MCF 10A (cell line): ENCODE results near the gene NFATC1. TPM values are rescaled to one million over a fixed set of nuclear protein-coding genes. Genes with fewer than 3 reads are reported as not detected.

Experiments
- BruUV-seq: library from RNA; stranded (reverse); fragments of 400-500 nt; replicated peaks from 2 replicates; lab custom pipeline; 2021; lab: Mats Ljungman, UMichigan
- CTCF ChIA-PET: fragments of 300-600 bp; sonication (Branson Sonifier 250); formaldehyde crosslinking; extraction: SDS; loops from one replicate; lab custom pipeline; 2021; ENCODE audit warnings: antibody characterized with exemption, inconsistent platforms; lab: Yijun Ruan, JAX
- POLR2A ChIA-PET: fragments of 300-600, 350-650 bp; sonication (Branson Sonifier 250); formaldehyde crosslinking; extraction: SDS; loops from one replicate; lab custom pipeline; 2020; ENCODE audit warnings: antibody characterized with exemption, inconsistent platforms; lab: Yijun Ruan, JAX
- DNase-seq: peaks from one replicate; pipeline ENCODE4 v3.0.0-alpha.2; 2018; ENCODE audit not compliant: unreplicated experiment
- H3K27ac Mint-ChIP-seq: one replicate; pipeline ENCODE4 v1.8.0; 2022; ENCODE audit warnings: mild to moderate bottlenecking, low read depth, mixed read lengths; ENCODE audit not compliant: unreplicated experiment
- H3K27me3 Mint-ChIP-seq: one replicate; pipeline ENCODE4 v1.8.0; 2022; ENCODE audit warnings: mixed read lengths; ENCODE audit not compliant: insufficient read depth, unreplicated experiment
- H3K36me3 Mint-ChIP-seq: one replicate; pipeline ENCODE4 v1.8.0; 2022; ENCODE audit warnings: mild to moderate bottlenecking, moderate library complexity, mixed read lengths; ENCODE audit not compliant: insufficient read depth, unreplicated experiment
- H3K4me1 Mint-ChIP-seq: one replicate; pipeline ENCODE4 v1.8.0; 2022; ENCODE audit warnings: mixed read lengths; ENCODE audit not compliant: insufficient read depth, unreplicated experiment
- H3K4me3 Mint-ChIP-seq: one replicate; pipeline ENCODE4 v1.8.0; 2022; ENCODE audit warnings: mild to moderate bottlenecking, moderate library complexity, mixed read lengths; ENCODE audit not compliant: unreplicated experiment
- H3K9me3 Mint-ChIP-seq: one replicate; pipeline ENCODE4 v1.8.0; 2022; ENCODE audit warnings: mixed read lengths; ENCODE audit not compliant: unreplicated experiment
- intact Hi-C: fragments of 100-400 bp; cut with micrococcal nuclease; formaldehyde crosslinking; loops from 2 replicates; pipeline ENCODE4 v1.14.1; 2022
- total RNA-seq: library from RNA; stranded (reverse); gene quantifications from 2 replicates; pipeline ENCODE4 v1.2.3, GENCODE V29; 2022
- TF ChIP-seq, protein P1 (sequence below): fragments of 200-600 bp; IDR thresholded peaks from one replicate; pipeline ENCODE4 v1.8.0; 2022; ENCODE audit warnings: antibody characterized with exemption, mild to moderate bottlenecking; ENCODE audit not compliant: unreplicated experiment

The NFATC1 gene
- total RNA-seq, 1 experiment from 2014 or later: 2.0 TPM

DNA sequence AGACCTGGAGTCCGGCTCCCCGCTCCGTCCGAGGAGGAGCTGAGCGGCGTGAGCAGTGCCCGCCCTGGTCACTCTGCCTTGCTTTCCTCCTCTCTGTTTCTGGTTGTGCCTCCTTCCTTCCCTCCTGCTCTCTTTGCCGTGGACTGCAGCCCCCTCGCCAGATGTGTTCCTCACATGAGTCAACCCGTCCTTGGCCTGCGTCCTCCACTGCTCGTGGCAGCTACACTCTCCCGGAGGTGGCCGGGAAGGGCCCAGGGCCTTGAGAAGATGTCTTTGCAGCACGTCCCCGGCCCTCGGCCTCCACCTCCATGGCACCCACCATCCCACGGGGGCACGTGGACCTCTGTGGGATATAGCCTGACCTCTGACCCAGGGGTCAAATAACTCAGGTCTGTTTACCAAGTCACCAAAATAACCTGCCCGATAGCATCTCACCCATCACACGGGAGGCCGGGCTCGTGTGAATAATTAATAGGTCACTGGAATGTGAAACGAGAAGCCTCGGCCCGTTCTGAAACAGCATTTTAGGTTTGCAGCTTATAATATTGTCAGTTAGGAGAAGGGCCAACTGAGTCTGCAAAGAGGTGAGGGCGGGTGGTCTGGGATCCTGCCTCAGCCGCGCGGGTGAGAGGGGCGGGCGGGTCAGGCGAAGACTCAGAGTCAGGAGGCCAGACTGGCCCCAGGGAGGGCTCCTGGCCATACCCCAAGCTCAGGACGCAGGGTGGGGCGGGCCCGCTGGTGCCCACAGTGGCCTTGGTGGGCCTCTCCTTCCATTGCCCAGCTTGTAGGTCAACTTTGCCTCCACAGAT, 42.6 kb downstream of the NFATC1 start:
- BruUV-seq: no TSS peak
- TF ChIP-seq, protein P1, sequence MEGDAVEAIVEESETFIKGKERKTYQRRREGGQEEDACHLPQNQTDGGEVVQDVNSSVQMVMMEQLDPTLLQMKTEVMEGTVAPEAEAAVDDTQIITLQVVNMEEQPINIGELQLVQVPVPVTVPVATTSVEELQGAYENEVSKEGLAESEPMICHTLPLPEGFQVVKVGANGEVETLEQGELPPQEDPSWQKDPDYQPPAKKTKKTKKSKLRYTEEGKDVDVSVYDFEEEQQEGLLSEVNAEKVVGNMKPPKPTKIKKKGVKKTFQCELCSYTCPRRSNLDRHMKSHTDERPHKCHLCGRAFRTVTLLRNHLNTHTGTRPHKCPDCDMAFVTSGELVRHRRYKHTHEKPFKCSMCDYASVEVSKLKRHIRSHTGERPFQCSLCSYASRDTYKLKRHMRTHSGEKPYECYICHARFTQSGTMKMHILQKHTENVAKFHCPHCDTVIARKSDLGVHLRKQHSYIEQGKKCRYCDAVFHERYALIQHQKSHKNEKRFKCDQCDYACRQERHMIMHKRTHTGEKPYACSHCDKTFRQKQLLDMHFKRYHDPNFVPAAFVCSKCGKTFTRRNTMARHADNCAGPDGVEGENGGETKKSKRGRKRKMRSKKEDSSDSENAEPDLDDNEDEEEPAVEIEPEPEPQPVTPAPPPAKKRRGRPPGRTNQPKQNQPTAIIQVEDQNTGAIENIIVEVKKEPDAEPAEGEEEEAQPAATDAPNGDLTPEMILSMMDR: no peak
- no peaks in the 10 kb centered on the region for H3K27me3 Mint-ChIP-seq
- CTCF ChIA-PET: no interaction called here
- no peak overlapping the region for H3K4me3 Mint-ChIP-seq
- no peak overlapping the region for H3K27ac Mint-ChIP-seq
- intact Hi-C loops: no loop called here
- POLR2A ChIA-PET: no interaction called here
- DNase-seq: no peak
- no peaks in the 10 kb centered on the region for H3K4me1 Mint-ChIP-seq
- H3K9me3 Mint-ChIP-seq: no peaks in the 10 kb centered on the region
- H3K36me3 Mint-ChIP-seq: no peaks in the 10 kb centered on the region

DNA sequence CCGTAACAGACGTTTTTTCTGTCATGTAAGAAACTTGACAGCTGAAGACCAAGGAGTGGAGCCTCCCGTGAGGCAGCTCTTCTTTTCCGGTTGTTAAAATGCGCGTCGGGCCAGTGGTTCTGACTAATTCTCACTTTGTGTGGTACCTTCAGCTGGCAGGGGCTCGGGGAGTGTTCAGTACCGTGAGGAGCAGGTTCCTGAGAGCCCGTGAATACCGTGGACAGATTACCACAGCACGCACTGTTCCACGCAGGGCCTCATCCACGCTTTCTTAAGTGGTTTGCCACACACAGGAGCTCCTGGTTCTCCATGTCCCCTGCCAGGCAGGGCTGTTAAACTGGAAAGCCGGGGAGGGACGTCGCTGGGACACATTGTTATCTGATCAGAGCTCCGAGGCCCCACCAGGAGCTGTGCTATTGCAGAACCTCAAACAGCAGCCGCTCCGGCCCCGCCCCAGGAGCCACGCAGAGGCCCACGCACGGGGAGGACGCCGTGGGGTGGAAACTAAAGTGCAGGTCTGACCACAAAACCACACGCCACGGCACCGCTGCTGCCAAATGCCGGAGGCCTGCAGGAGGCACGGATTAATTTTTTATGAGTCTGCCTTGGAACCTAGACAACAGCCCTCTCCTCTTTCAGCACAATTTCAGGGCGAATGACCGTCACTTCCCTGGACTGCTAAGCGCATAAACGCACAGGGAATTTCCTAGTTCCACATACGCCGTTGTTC, 43.3 kb downstream of the NFATC1 start:
- Mint-ChIP-seq H3K36me3 (no peaks in the 10 kb centered on the region), H3K27me3 (no peaks in the 10 kb centered on the region), H3K4me1 (no peaks in the 10 kb centered on the region), H3K9me3 (no peaks in the 10 kb centered on the region), H3K27ac (no peak overlapping the region), H3K4me3 (no peak overlapping the region)
- TF ChIP-seq, protein P1: no peak
- BruUV-seq: no TSS peak
- no peak for DNase-seq
- ChIA-PET CTCF (no interaction called here), POLR2A (no interaction called here)
- intact Hi-C loops: no loop called here

DNA sequence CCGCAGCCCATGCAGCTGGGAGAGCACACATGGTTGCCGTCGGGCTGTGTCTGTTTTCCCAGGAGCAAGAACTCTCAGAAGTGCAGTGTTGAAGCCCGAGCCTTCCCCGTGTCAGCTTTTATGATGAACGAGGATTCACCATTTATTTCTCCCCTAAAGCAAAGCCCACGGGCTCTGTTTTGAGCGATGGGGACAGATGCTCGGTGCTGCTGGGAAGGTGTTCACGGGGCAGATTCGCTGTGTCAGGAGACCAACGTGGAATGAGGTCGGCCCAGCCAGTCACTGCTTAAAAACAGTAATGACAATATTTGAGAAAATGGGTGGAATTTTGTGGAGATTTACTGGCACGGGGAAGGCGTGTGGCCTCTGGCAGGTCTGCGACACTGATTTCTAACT, 43.9 kb downstream of the NFATC1 start:
- TF ChIP-seq, protein P1: no peak
- CTCF ChIA-PET: no interaction called here
- DNase-seq: no peak
- no peak overlapping the region for H3K27ac Mint-ChIP-seq
- no TSS peak for BruUV-seq
- H3K4me3 Mint-ChIP-seq: no peak overlapping the region
- no peaks in the 10 kb centered on the region for H3K4me1 Mint-ChIP-seq
- POLR2A ChIA-PET: no interaction called here
- H3K27me3 Mint-ChIP-seq: no peaks in the 10 kb centered on the region
- H3K9me3 Mint-ChIP-seq: no peaks in the 10 kb centered on the region
- intact Hi-C loops: no loop called here
- no peaks in the 10 kb centered on the region for H3K36me3 Mint-ChIP-seq

DNA sequence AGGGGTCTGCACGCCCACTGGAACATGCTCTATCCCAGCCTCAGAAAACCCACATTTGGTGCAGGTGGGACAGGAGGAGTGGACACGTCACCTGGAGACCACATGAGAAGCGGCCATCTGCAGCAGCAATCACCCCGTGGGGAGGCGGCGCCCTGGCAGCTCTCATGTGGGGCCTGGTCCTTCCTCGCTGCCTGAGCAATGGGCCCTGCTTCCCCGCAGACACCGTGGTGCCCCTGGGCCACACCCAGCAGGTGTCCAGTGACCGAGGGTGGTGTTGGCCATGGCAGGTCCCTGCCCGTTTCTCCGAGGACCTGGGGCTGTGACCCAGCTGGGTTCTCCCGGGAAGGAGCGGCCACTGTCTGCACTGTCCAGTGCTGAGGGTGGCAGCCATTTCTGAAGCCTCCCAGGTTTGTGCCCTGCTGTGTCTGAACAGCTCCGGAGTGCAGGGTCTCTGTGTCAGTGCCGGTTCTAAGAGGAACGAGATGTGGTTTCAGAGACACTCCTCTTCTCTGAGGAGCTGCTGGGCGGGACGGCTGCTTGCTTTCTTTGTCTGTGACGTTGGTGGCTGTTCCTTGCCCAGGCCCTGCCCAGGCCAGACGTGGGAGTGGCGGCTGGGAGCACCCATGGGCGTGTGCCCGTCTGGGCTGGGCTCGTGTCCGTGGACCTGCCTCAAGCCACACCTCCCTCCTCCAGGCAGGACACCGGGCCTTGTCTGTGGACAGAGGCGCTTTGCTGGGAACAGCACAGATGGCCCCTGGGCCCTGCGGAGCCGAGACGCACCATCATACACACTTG, 44.8 kb downstream of the NFATC1 start:
- no peaks in the 10 kb centered on the region for H3K9me3 Mint-ChIP-seq
- ChIA-PET CTCF (no interaction called here), POLR2A (no interaction called here)
- H3K27me3 Mint-ChIP-seq: no peaks in the 10 kb centered on the region
- TF ChIP-seq, protein P1: no peak
- DNase-seq: no peak
- H3K4me1 Mint-ChIP-seq: no peaks in the 10 kb centered on the region
- H3K27ac Mint-ChIP-seq: no peak overlapping the region
- intact Hi-C loops: no loop called here
- BruUV-seq: no TSS peak
- no peak overlapping the region for H3K4me3 Mint-ChIP-seq
- H3K36me3 Mint-ChIP-seq: no peaks in the 10 kb centered on the region
